ENCODE data around the gene FRMD4A. TPM values are rescaled to one million over a fixed set of nuclear protein-coding genes. Genes with fewer than 3 reads are reported as not detected.

Gene FRMD4A
- total and polyA plus RNA-seq, 2 of the 4 experiments (the other 2 are of a cell fraction) = 30.3 to 68.8 TPM

DNA sequence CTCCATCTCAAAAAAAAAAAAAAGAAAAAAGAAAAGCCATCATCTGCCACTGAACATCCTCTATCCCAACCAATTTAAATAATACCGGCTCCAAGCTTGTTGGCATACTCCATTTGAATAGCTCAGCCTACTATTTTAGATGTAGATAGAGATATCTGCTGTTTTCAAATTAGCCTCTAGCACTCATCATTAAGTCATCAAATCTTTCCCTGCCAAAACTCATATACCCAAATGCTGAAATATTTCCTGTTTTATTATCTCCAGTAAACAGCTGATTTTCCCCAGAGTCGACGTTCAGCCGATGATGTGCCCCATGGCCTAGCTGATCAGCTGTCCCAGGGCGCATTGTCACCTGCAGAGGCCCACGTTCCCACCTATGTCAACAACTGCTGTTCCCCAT lies 34.5 kb upstream of the FRMD4A start:
- Histone ChIP-seq H4K8ac (ENCODE audit: low read depth in 2 of 2, low read length in 2 of 2) (no peak overlapping the region), H2BK20ac (ENCODE audit: low read depth, low read length) (no peak overlapping the region), H2BK120ac (ENCODE audit: low read depth, low read length) (peak overlapping the region; percentile 20; the same call in 1 of the 2 replicates), H3K27me3 (ENCODE audit: control insufficient read depth, insufficient read depth, low read length) (peaks cover 12% of the 10 kb centered on the region), H4K20me1 (ENCODE audit: insufficient read depth, low read length) (no peaks in the 10 kb centered on the region), H3K56ac (ENCODE audit: extremely low read depth, insufficient read depth, low read length) (no peak overlapping the region), H2BK15ac (ENCODE audit: low read depth, low read length) (no peak overlapping the region), H2AK9ac (replicated peaks; ENCODE audit: low read depth, low read length, poor library complexity) (no peak overlapping the region), H3K4me3 (ENCODE audit: insufficient read depth, low read depth, low read length) (no peak overlapping the region), H3K14ac (replicated peaks; ENCODE audit: low read depth, low read length) (no peak overlapping the region), H2AFZ (replicated peaks; ENCODE audit: low read length, poor library complexity) (no peak overlapping the region), H2AK5ac (ENCODE audit: low read depth, low read length) (no peak overlapping the region), H3K23ac (ENCODE audit: low read depth, low read length) (no peak overlapping the region), H2BK5ac (ENCODE audit: low read depth, low read length, poor library complexity, severe bottlenecking) (no peak overlapping the region), H3K4me1 (ENCODE audit: control insufficient read depth, insufficient read depth, low read length) (peaks cover 8% of the 10 kb centered on the region; the same call in 1 of the 2 replicates), H3K4ac (ENCODE audit: low read depth, low read length) (no peak overlapping the region), H3K9me1 (ENCODE audit: insufficient read depth, low read length) (peaks cover 8% of the 10 kb centered on the region), H3K9ac (ENCODE audit: low read depth, low read length) (no peak overlapping the region), H3K18ac (ENCODE audit: low read depth, low read length) (no peak overlapping the region), H3K9me3 (ENCODE audit: control insufficient read depth, insufficient read depth, low read length) (no peaks in the 10 kb centered on the region), H3K79me1 (ENCODE audit: low read depth in 1 of 2, low read length in 2 of 2) (no peaks in the 10 kb centered on the region), H3K27ac (ENCODE audit: insufficient read depth, low read length) (no peak overlapping the region), H4K91ac (ENCODE audit: insufficient read depth, low read depth, low read length) (no peak overlapping the region), H3K4me2 (ENCODE audit: low read depth, low read length) (no peak overlapping the region), H3K36me3 (ENCODE audit: control insufficient read depth, insufficient read depth, low read length) (no peaks in the 10 kb centered on the region), H4K5ac (ENCODE audit: low read depth, low read length) (no peak overlapping the region)
- dilution Hi-C loops (cut with HindIII; ENCODE audit: low sequenced_read_pairs, unreplicated experiment) = no loop called here
- intact Hi-C loops (cut with micrococcal nuclease) = no loop called here
- BruUV-seq (replicated peaks) = no TSS peak
- peak; percentile 17 for DNase-seq
- ChIA-PET CTCF (no interaction called here), POLR2A (ENCODE audit: unreplicated experiment) (no interaction called here)
- ATAC-seq (ENCODE audit: low read depth) = no peak
- in situ Hi-C loops (cut with MboI; ENCODE audit: low sequenced_read_pairs) = no loop called here
- TF ChIP-seq RAD21 (IDR thresholded peaks at IDR 0.05; ENCODE audit: low read length) (no peak), CHD1 (IDR thresholded peaks at IDR 0.05; ENCODE audit: low read depth, low read length) (no peak), POLR2A (IDR thresholded peaks at IDR 0.05; ENCODE audit: low read depth, low read length) (no peak), CEBPB (IDR thresholded peaks at IDR 0.05; ENCODE audit: low read depth, low read length) (no peak), BHLHE40 (IDR thresholded peaks at IDR 0.05; ENCODE audit: low read depth, low read length) (no peak), RCOR1 (IDR thresholded peaks at IDR 0.05; ENCODE audit: insufficient replicate concordance, low read length) (no peak), MAZ (IDR thresholded peaks at IDR 0.05; ENCODE audit: borderline replicate concordance, low read depth, low read length) (no peak)
- TF ChIP-seq, protein P1, sequence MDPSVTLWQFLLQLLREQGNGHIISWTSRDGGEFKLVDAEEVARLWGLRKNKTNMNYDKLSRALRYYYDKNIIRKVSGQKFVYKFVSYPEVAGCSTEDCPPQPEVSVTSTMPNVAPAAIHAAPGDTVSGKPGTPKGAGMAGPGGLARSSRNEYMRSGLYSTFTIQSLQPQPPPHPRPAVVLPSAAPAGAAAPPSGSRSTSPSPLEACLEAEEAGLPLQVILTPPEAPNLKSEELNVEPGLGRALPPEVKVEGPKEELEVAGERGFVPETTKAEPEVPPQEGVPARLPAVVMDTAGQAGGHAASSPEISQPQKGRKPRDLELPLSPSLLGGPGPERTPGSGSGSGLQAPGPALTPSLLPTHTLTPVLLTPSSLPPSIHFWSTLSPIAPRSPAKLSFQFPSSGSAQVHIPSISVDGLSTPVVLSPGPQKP (IDR thresholded peaks at IDR 0.05; ENCODE audit: borderline replicate concordance, low read depth, low read length) = no peak
- TF ChIP-seq, protein P2, sequence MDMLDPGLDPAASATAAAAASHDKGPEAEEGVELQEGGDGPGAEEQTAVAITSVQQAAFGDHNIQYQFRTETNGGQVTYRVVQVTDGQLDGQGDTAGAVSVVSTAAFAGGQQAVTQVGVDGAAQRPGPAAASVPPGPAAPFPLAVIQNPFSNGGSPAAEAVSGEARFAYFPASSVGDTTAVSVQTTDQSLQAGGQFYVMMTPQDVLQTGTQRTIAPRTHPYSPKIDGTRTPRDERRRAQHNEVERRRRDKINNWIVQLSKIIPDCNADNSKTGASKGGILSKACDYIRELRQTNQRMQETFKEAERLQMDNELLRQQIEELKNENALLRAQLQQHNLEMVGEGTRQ (IDR thresholded peaks at IDR 0.05; ENCODE audit: low read depth, low read length) = no peak
- WGBS, 2 experiments (ENCODE audit: extremely low coverage in 2 of 2, insufficient read length in 1 of 2) = no CpG with 5 or more reads among the region's 6 CpGs

Data from IMR-90 (cell line).